B cell (primary cell): ENCODE data around the gene ABCA6. TPM values are rescaled to one million over a fixed set of nuclear protein-coding genes. Genes with fewer than 3 reads are reported as not detected.

Source experiments
- ATAC-seq: fragments of 200-7000 bp; cut with Tn5 transposase; one replicate; pipeline ENCODE4 v1.10.0; 2021; ENCODE audit warnings: low read depth, mild to moderate bottlenecking, moderate number of reproducible peaks, moderate library complexity
- CTCF ChIA-PET: fragments of 350-600 bp; sonication (Branson Sonifier 250); formaldehyde crosslinking; loops from one replicate; lab custom pipeline; 2021; ENCODE audit warnings: antibody characterized with exemption, inconsistent platforms; lab: Charles Lee
- POLR2A ChIA-PET: fragments of 350-600 bp; sonication (Branson Sonifier 250); formaldehyde crosslinking; loops from one replicate; lab custom pipeline; 2021; ENCODE audit warnings: antibody characterized with exemption; lab: Charles Lee
- DNase-seq: peaks from one replicate; pipeline ENCODE4 v3.0.0; 2013
- H2AFZ ChIP-seq: 2 replicates; pipeline ENCODE4 v1.6.1; 2012; ENCODE audit warnings: mild to moderate bottlenecking, low read depth, low read length; ENCODE audit not compliant: insufficient read depth, poor library complexity, severe bottlenecking
- H3K27ac ChIP-seq, 2 donors: 1 replicate in 1 of 2; 2 replicates in 1 of 2; pipeline ENCODE4 v1.5.1; 2012 to 2013; ENCODE audit warnings: low read length in 2 of 2, mild to moderate bottlenecking in 2 of 2, moderate library complexity in 1 of 2
- H3K27me3 ChIP-seq, 4 experiments: fragments of 200-600 bp in 1 of 4; sonication (generic) in 1 of 4; replicated peaks in 1 of 4; 1 replicate in 2 of 4; 2 replicates in 2 of 4; pipeline versions ENCODE4 v1.6.1 to v1.7.0; 2013 to 2016; ENCODE audit warnings: low read length in 3 of 4, mild to moderate bottlenecking in 2 of 4, mixed read lengths in 1 of 4, moderate library complexity in 1 of 4; ENCODE audit not compliant: insufficient read depth in 4 of 4, control insufficient read depth in 3 of 4; ENCODE audit errors: control extremely low read depth in 1 of 4
- H3K36me3 ChIP-seq, 2 experiments: replicated peaks in 1 of 2; 1 replicate in 1 of 2; 2 replicates in 1 of 2; pipeline versions ENCODE4 v1.6.1 to v1.7.1; 2013; ENCODE audit warnings: low read length in 1 of 2; ENCODE audit not compliant: insufficient read depth in 2 of 2, control insufficient read depth in 1 of 2; ENCODE audit errors: control extremely low read depth in 1 of 2, extremely low read depth in 1 of 2
- H3K4me1 ChIP-seq, 2 donors: fragments of 200-600 bp in 1 of 2; sonication (generic) in 1 of 2; 1 replicate in 1 of 2; 2 replicates in 1 of 2; pipeline versions ENCODE4 v1.5.1 to v1.6.1; 2013 to 2017; ENCODE audit warnings: low read length in 2 of 2; ENCODE audit not compliant: control insufficient read depth in 2 of 2, insufficient read depth in 2 of 2
- H3K4me2 ChIP-seq: replicated peaks from 2 replicates; pipeline ENCODE3; 2012; ENCODE audit warnings: mild to moderate bottlenecking, low read depth, low read length; ENCODE audit not compliant: poor library complexity, severe bottlenecking
- H3K4me3 ChIP-seq, 5 experiments: fragments of 200-600 bp in 1 of 5; sonication (generic) in 1 of 5; 1 replicate in 3 of 5; 2 replicates in 2 of 5; pipeline versions ENCODE4 v1.5.1 to v1.7.0; 2011 to 2016; ENCODE audit warnings: low read length in 4 of 5, mild to moderate bottlenecking in 4 of 5, low read depth in 2 of 5, control low read depth in 1 of 5, moderate library complexity in 1 of 5; ENCODE audit not compliant: insufficient read depth in 1 of 5; ENCODE audit errors: control extremely low read depth in 1 of 5, extremely low read depth in 1 of 5
- H3K79me2 ChIP-seq: fragments of 200-600 bp; sonication (generic); one replicate; pipeline ENCODE4 v1.6.0; 2016; ENCODE audit warnings: low read length; ENCODE audit not compliant: control insufficient read depth, insufficient read depth
- H3K9ac ChIP-seq: fragments of 200-600 bp; sonication (generic); 2 replicates; pipeline ENCODE4 v1.6.1; 2017; ENCODE audit warnings: mild to moderate bottlenecking, low read length, moderate library complexity
- H3K9me3 ChIP-seq, 3 donors: one replicate each; pipeline versions ENCODE4 v1.6.1 to v1.7.1; 2013; ENCODE audit warnings: low read length in 2 of 3; ENCODE audit not compliant: control insufficient read depth in 2 of 3, insufficient read depth in 1 of 3; ENCODE audit errors: control extremely low read depth in 1 of 3
- H4K20me1 ChIP-seq: 2 replicates; pipeline ENCODE4 v1.6.0; 2012; ENCODE audit warnings: mild to moderate bottlenecking, low read length; ENCODE audit not compliant: insufficient read depth, control insufficient read depth, poor library complexity, severe bottlenecking
- H3K27ac Mint-ChIP-seq: one replicate; pipeline ENCODE4 v1.8.0; 2021; ENCODE audit warnings: mixed read lengths
- H3K27me3 Mint-ChIP-seq: one replicate; pipeline ENCODE4 v1.8.0; 2021; ENCODE audit warnings: mixed read lengths
- H3K4me1 Mint-ChIP-seq: one replicate; pipeline ENCODE4 v1.8.0; 2021; ENCODE audit warnings: mixed read lengths
- H3K4me3 Mint-ChIP-seq: one replicate; pipeline ENCODE4 v1.8.0; 2021; ENCODE audit warnings: mixed read lengths
- H3K9me3 Mint-ChIP-seq: one replicate; pipeline ENCODE4 v1.8.0; 2022; ENCODE audit warnings: mixed read lengths; ENCODE audit not compliant: insufficient read depth
- CTCF ChIP-seq: fragments of 200-600 bp; IDR thresholded peaks from one replicate; pipeline ENCODE4 v1.8.0; 2022; ENCODE audit warnings: antibody characterized with exemption, mild to moderate bottlenecking
- EZH2 ChIP-seq: IDR thresholded peaks from 2 replicates; pipeline ENCODE4 v1.6.1; 2012; ENCODE audit warnings: borderline replicate concordance, low read depth, mild to moderate bottlenecking, moderate library complexity, low read length; ENCODE audit not compliant: insufficient read depth, poor library complexity, severe bottlenecking
- WGBS: methylation state at CpG from one replicate; pipeline ENCODE4 v1.1.5; 2013; ENCODE audit warnings: missing lambda C conversion rate; ENCODE audit not compliant: insufficient coverage; 5-methylcytosine and 5-hydroxymethylcytosine counted together
- intact Hi-C: fragments of 100-400 bp; cut with micrococcal nuclease; formaldehyde crosslinking; loops from one replicate; pipeline ENCODE4 v1.10.0; 2022
- polyA plus RNA-seq: library from polyadenylated mRNA; depleted of rRNA; stranded (reverse); fragments of >200 nt; gene quantifications from 2 replicates; pipeline ENCODE4 v1.2.3, GENCODE V29; 2012
- total RNA-seq, 2 donors: library from RNA; stranded (reverse); fragments of 120-200 nt in 1 of 2; gene quantifications; 1 replicate in 1 of 2; 2 replicates in 1 of 2; pipeline versions ENCODE4 v1.2.3 to v1.2.4, GENCODE V29; 2013 to 2022

Gene ABCA6
- total and polyA plus RNA-seq, 2 donors (not counting 1 experiment from before 2014, with no cell fraction given), result 0.18 to 1.4 TPM

- no peaks in the 10 kb centered on the region for H3K9me3 Mint-ChIP-seq
- ChIA-PET CTCF (no interaction called here), POLR2A (no interaction called here)
- no peak overlapping the region for H2AFZ ChIP-seq
- H3K27me3 ChIP-seq, result no peaks in the 10 kb centered on the region
- WGBS, result no CpG with 5 or more reads among the region's 1 CpG
- H3K4me3 ChIP-seq, result no peak overlapping the region
- no peak overlapping the region for H3K4me2 ChIP-seq
- H4K20me1 ChIP-seq, result no peaks in the 10 kb centered on the region
- H3K27me3 Mint-ChIP-seq, result no peaks in the 10 kb centered on the region
- H3K27ac Mint-ChIP-seq, result no peak overlapping the region
- intact Hi-C loops, result no loop called here
- no peaks in the 10 kb centered on the region for H3K4me1 ChIP-seq
- no peaks in the 10 kb centered on the region for H3K79me2 ChIP-seq
- H3K9me3 ChIP-seq, result no peaks in the 10 kb centered on the region
- H3K4me1 Mint-ChIP-seq, result no peaks in the 10 kb centered on the region
- no peak overlapping the region for H3K27ac ChIP-seq
- ATAC-seq, result no peak
- H3K36me3 ChIP-seq, result no peaks in the 10 kb centered on the region
- DNase-seq, result no peak
- H3K4me3 Mint-ChIP-seq, result no peak overlapping the region
- no peak for TF ChIP-seq EZH2
- TF ChIP-seq CTCF, result no peak
- H3K9ac ChIP-seq, result no peak overlapping the region
These were observed 1.5 kb upstream of the ABCA6 start for GRCh38 chr17:69143151-69143550.

- no peak overlapping the region for H3K4me2 ChIP-seq
- H3K9ac ChIP-seq, result no peak overlapping the region
- no peaks in the 10 kb centered on the region for H3K36me3 ChIP-seq
- H3K9me3 ChIP-seq, result no peaks in the 10 kb centered on the region
- H3K9me3 Mint-ChIP-seq, result no peaks in the 10 kb centered on the region
- H3K27me3 ChIP-seq, result no peaks in the 10 kb centered on the region
- no peak overlapping the region for H3K4me3 Mint-ChIP-seq
- POLR2A ChIA-PET, result no interaction called here
- WGBS, result no CpG with 5 or more reads among the region's 3 CpGs
- no peak overlapping the region for H3K27ac Mint-ChIP-seq
- no peak overlapping the region for H3K27ac ChIP-seq
- CTCF ChIA-PET, result no interaction called here
- DNase-seq (no peak), ATAC-seq (no peak)
- no peak overlapping the region for H3K4me3 ChIP-seq
- no peaks in the 10 kb centered on the region for H3K27me3 Mint-ChIP-seq
- H3K4me1 ChIP-seq, result no peaks in the 10 kb centered on the region
- H4K20me1 ChIP-seq, result no peaks in the 10 kb centered on the region
- intact Hi-C loops, result no loop called here
- H2AFZ ChIP-seq, result no peak overlapping the region
- TF ChIP-seq CTCF (no peak), EZH2 (no peak)
- H3K4me1 Mint-ChIP-seq, result no peaks in the 10 kb centered on the region
- no peaks in the 10 kb centered on the region for H3K79me2 ChIP-seq
These were observed 594 bp upstream of the ABCA6 start for GRCh38 chr17:69142175-69142802.
